HG02852 (cell line): ENCODE measurements around the gene PTCH1.

Experiments used
- ATAC-seq: cut with Tn5 transposase; IDR thresholded peaks from one replicate; pipeline ENCODE4 v1.9.1; 2021; ENCODE audit warnings: mild to moderate bottlenecking, moderate library complexity; ENCODE audit not compliant: unreplicated experiment

PTCH1 gene

GRCh38 chr9:95465115-95465514 lies 51.7 kb downstream of the PTCH1 start:
- ATAC-seq: no peak

- peak; percentile 8 for ATAC-seq
These were observed 53.4 kb downstream of the PTCH1 start for GRCh38 chr9:95463148-95464060.

- peak; percentile 94 for ATAC-seq
These were observed 54.3 kb downstream of the PTCH1 start for GRCh38 chr9:95462249-95463147.

DNA sequence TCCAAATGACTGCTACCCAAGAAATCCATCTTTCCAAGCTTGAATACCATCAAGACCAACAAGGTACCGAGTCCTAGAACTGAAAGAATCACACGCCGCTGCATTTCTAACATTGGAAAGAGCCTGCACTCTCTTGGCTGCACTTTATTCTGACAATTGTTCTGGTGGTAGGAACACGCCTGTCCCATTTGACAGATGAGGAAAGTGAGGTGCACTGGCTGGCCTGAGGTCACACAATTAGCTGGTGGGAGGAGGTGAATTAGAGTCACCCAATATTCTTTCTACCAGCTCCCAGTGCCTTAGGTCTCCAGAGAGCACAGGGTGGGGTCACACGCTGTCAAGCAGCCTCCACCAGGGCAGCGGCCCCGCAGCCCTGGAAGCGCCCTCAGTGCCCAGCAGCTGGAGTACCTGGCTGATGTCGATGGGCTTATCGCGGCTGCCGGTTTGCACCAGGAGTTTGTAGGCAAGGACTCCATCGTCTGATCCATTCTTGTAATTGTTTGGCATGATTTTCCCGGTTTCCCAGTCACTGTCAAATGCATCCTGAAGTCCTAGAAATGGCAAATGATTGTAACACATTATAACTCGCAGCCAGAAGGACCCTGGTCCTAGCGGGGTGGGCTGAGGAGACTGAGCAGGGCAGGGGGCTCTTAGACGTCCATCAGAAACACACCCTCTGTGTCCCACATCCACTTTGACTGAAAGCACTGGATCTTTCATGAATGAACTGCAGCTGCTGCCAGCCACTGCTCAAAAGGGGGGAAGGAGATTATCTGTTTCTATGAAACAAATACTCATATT lies 55.1 kb downstream of the PTCH1 start:
- ATAC-seq: no peak

DNA sequence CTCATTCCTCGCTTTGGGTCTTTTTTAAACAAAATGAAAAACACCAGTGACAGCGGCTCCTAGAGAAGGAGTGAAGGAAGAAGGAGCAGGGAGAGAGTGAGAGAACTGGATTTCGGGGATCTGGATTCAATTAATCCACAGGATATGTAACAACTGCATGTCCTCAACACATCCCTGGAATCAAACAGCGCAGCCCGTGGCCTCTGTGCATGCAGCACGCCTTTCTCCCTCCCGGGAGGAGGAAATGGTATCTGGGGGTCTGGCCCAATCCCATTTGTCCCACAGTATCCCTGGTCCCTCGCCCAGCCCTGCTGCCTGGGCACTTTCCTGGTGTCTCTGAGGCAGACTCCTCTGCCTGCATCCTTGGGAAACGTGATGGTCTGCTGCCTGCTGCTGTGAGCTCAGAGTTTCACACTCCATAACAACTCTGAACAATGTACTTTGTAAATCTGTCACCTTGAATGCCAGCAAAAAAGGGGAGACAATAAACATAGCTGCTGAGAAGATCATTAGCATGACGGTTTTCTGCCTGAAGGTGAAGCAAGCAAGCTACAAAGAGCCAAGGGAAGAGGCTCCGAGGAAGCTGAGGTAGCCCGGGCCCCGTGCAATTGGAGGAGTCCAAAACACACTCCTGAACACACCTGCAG lies 56.1 kb downstream of the PTCH1 start:
- ATAC-seq: no peak

DNA sequence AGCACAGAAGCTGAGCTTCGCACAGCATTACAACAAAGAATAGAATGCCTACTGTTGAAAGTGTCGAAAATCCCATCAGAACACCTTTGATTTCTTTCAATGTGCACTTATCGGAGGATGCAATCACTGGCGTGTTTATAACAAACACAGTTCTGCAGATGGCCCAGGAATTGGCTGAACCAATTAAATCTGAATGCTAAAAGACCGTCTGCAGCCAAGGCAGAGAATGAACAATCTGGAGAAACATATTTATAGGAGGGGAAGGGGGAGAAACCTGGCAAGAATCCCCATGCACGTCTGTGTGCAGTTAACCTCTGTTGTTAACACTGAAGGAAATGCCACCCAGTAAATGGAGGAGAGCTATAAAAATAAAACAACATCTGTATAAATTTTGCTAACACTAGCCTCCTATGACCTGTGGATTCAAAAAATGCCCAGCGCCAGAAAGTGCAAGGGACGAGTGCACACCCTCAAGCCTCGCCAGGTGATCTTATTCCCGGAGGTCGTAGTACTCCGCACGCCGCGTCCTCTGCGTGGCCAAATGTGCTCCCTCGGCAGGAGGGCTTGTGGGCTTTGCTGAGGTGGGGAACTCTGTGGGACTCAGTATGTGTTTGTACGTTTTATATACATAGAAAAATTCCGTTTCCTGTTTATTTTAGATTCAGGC lies 56.8 kb downstream of the PTCH1 start:
- no peak for ATAC-seq

- no peak for ATAC-seq
These were observed 57.6 kb downstream of the PTCH1 start for GRCh38 chr9:95459178-95459577.

DNA sequence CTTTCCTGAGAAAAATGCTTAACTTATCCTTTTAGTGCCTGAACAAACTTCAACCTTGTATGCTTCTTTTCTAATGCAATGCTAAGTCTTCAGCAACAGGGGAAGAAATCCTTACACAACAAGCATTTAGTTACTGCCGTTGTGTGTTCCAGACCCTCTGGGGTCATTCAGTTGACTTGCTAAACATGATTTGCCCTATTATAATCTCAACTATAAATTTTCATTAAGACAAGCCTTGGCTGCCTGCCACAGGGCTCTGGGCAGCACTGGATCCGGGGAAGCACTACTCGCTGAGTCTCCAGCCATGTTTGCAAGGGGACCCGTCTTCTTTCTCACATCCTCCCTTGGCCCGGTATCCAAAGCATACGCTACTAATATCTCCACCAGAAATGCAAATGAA lies 58.1 kb downstream of the PTCH1 start:
- no peak for ATAC-seq

GRCh38 chr9:95457769-95458168 lies 59.0 kb downstream of the PTCH1 start:
- no peak for ATAC-seq

DNA sequence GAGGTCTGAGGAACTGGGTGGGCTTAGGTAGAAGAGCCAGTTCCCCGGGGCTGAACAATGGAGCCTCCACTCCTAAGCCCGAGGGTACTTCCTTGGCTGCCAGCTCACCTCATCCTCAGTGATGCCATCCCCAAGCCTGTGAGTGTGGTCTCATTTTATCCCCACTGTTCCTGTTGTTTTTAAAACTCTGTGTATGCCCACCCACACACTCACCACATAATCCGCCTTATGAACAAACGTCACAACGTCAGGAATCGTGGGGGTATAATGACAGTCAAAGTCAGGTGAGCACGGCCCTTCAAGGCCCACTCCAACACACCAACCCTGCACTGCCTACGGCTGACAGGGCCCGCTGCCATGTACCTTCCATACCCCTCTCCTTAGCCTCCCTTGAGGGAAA lies 61.1 kb downstream of the PTCH1 start:
- no peak for ATAC-seq

- no peak for ATAC-seq
These were observed 64.6 kb downstream of the PTCH1 start for GRCh38 chr9:95452176-95452575.

DNA sequence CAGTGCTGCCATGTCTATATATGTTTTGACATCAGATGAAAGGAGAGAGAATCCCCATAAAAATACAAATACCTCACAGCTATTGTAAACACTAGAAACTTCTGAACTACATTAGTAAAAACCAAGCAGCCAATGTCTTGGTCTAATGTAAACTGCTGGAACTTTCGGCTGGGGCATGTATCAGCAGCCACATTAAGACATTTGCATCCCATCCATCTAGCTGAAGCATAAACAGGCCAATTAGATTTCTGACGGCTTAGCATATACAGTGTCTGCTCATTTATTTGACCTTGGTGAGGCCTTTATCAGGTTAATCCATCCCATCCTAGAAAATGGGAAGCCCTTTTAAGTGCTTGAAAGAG lies 65.7 kb downstream of the PTCH1 start:
- ATAC-seq: no peak

DNA sequence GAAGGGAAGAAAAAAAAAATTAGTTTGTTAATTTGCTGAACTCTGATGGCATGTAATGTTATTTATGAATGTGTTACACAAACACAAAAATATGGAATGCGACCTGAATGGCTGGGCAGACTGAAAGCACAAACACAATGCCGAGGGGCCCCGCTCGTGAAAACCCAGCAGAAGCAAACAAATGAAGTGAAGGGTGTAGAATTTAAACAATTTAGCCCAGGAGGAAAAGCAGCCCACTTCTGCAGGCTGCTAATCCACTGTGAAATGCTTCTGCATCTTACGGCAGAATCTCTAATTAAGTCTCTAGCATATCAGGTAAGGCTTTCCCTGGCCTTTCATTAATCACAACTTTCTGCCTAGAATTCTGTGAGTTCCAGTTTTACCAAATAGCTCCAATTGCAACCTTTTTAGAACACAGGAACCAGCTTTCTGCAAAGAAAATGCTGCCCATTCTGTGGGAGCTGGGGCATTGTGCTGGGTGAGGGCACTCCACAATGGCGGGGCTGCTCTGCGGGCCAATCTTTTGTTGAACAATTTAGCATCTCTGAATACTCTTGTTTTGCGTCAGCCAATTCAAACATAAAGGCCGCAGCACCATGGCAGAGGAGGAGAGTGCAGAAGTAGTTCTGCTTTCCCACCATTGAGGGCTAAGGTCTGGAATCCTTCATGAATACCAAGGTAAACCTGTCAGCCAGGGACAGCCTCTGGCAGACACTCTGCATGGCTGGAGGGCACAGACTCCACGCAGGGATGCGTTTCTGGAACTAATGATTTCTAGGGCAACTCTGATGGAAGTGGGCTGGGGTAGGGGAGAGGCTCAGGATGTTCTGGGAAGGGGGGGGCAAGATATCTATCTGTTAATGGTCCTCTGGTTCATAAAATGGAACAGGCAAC lies 66.4 kb downstream of the PTCH1 start:
- ATAC-seq: no peak

DNA sequence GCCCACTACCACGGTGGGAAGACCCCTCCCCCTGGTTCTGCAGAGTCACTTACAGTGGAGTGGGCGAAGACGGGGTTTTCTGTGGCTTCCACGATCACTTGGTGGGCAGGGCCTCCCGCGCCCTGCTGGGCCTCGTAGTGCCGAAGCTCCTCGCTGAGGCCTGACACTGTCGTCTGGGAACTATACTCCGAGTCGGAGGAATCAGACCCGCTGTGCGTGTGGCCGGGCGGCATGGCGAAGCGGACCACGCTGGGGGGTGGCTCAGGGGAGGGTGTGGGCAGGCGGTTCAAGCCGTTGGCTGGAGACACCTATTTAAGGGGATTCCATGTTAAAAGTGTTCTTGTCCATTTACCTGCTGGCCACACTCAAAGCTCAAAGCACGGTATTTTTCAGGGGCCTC lies 67.8 kb downstream of the PTCH1 start:
- no peak for ATAC-seq

- no peak for ATAC-seq
These were observed 68.9 kb downstream of the PTCH1 start for GRCh38 chr9:95447660-95448420.

GRCh38 chr9:95446984-95447383 lies 69.8 kb downstream of the PTCH1 start:
- ATAC-seq: no peak

DNA sequence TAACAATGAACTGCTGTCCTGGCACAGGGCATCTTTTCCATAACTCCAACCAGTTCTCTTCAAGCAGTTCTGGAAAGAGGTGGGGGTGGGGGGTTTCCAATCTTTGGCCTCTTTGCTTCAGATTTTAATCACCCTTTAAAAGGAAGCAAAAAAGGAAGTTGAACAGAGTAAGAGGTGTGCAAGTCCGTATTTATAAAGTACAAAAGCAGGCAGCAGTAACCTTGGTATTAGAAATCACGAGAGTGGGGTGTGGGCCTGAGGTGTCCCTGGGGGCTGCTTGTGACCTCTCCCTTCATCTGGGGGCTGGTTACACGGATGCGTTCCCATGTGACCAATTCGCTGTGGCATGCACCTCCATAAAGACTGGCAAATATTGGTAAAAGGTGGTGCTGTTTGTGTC lies 70.5 kb downstream of the PTCH1 start:
- no peak for ATAC-seq

- no peak for ATAC-seq
These were observed 72.6 kb downstream of the PTCH1 start for GRCh38 chr9:95444160-95444559.
